K562 (cell line): ENCODE results near the gene KNSTRN. TPM values are rescaled to one million over a fixed set of nuclear protein-coding genes. Genes with fewer than 3 reads are reported as not detected.

ENCODE experiments used
- FOXA1 ChIP-seq: fragments of 450-650 bp; IDR thresholded peaks from 2 replicates; pipeline ENCODE4 v1.6.1; 2016; ENCODE audit warnings: mild to moderate bottlenecking, borderline replicate concordance
- NFE2L1 ChIP-seq: fragments of 450-650 bp; IDR thresholded peaks from 2 replicates; pipeline ENCODE4 v1.6.1; 2016; ENCODE audit warnings: missing genetic modification characterization, low read depth, mild to moderate bottlenecking, missing compliant biosample characterization, moderate library complexity, borderline replicate concordance
- POLR2B ChIP-seq: fragments of 450-650 bp; IDR thresholded peaks from 2 replicates; pipeline ENCODE4 v1.6.1; 2018; ENCODE audit warnings: low read depth; ENCODE audit not compliant: partially characterized antibody
- RNF219 ChIP-seq: fragments of 250-450 bp; sonication (Bioruptor Pico); IDR thresholded peaks from 2 replicates; pipeline ENCODE4 v1.5.0; 2022; ENCODE audit warnings: mild to moderate bottlenecking
- TEAD4 ChIP-seq, 2 experiments: sonication (generic) in 1 of 2; formaldehyde crosslinking in 1 of 2; IDR thresholded peaks; 2 replicates each; pipeline versions ENCODE4 v1.6.1 to v1.8.0; 2012 to 2022; ENCODE audit warnings: borderline replicate concordance in 1 of 2, inconsistent platforms in 1 of 2, low read length in 1 of 2, mild to moderate bottlenecking in 1 of 2, missing genetic modification reagents in 1 of 2
- U2AF1 ChIP-seq: fragments of 200-400 bp; formaldehyde crosslinking; optimal IDR thresholded peaks from 2 replicates; pipeline ENCODE3; 2017; ENCODE audit warnings: mild to moderate bottlenecking, low read depth, low read length, moderate library complexity
- ZNF518B ChIP-seq: fragments of 250-450 bp; sonication (Bioruptor Pico); IDR thresholded peaks from 2 replicates; pipeline ENCODE4 v1.5.0; 2021; ENCODE audit warnings: mild to moderate bottlenecking, moderate library complexity
- polyA plus RNA-seq, 8 experiments: library from polyadenylated mRNA; depleted of rRNA in 4 of 8; stranded (reverse) in 5 of 8; unstranded in 3 of 8; fragments of >200 nt; fragmentation: Nextera tagmentation in 2 of 8; fragmentation: Illumina TruSeq in 1 of 8; extraction: Ambion mirVana in 2 of 8; extraction: Trizol in 1 of 8; gene quantifications; 2 replicates each; pipeline versions ENCODE4 v1.2.1 to v1.2.3, GENCODE V29; 2011 to 2014; ENCODE audit warnings: inconsistent platforms in 1 of 8, missing spikeins in 1 of 8
- total RNA-seq, 7 experiments: library from RNA; depleted of rRNA in 6 of 7; stranded (reverse); fragments of >200 nt in 6 of 7; fragmentation: Illumina TruSeq in 2 of 7; extraction: Trizol in 2 of 7; gene quantifications; 2 replicates each; pipeline versions ENCODE4 v1.2.1 to v1.2.3, GENCODE V29; 2011 to 2021; ENCODE audit warnings: low replicate concordance in 1 of 7

KNSTRN gene
- total and polyA plus RNA-seq, 9 of the 15 experiments (the other 6 are each of a cell fraction or from before 2014, with no cell fraction given), result 48.7 to 88.2 (median 66.3) TPM

GRCh38 chr15:40415226-40415625 lies 32.7 kb downstream of the KNSTRN start (continued):
- TF ChIP-seq ZNF518B (CRISPR knock-in tag) (no peak), U2AF1 (no peak), RNF219 (CRISPR knock-in tag) (no peak), FOXA1 (no peak), NFE2L1 (tag) (no peak), TEAD4 (IDR thresholded peaks at IDR 0.05; ENCODE audit: low read length) (no peak), TEAD4 (CRISPR knock-in tag; IDR thresholded peaks at IDR 0.05; ENCODE audit: borderline replicate concordance) (no peak), POLR2B (no peak)
